NOMO-1 treated with dmso at 0.1 percent for 144 hours (cell line): ENCODE data around the gene NRP2.

ENCODE experiments used
- DNase-seq: peaks from one replicate; lab custom pipeline; 2025; ENCODE audit not compliant: unreplicated experiment; lab: John Stamatoyannopoulos, UW

The NRP2 gene

DNA sequence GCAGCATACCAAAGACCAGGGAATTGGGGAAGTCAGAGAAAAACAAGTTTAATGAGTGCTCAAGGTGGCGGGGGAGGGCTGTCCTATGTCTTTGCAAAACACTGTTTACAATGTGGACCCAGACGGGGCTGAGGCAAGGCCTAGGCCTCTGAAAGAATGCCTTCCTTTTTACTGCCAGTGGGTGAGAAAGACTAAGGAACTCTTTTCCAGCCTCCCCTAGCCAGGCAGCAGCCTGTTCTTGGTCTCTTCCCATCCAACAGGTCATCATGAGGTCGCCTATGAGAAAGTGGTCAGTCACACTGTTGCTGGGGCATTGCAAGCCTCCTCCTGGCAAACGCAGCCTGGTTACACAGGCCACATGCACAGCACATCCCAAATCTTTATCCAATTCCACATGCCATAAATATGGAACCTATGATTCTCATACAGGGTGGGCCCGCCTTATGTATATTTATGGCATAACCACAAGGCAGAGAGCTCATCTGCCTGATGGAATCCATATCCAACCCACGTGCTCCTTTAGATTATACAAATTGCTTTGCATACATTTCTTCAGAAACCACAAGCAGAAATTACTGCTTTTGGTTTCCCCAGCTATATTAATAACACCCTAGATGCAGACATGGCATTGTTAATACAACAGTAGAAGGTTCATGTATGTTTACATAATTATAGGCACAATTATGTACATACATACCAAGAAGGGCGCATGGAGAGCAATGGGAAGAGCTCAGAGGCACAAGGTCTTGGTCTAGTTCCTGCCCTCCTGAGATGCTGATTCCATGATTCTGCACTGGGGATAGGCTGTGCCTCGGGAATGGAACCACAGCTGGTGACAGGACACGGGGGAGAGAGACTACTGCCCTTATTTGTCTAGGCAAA, 48.6 kb downstream of the NRP2 start:
- DNase-seq, result no peak

DNA sequence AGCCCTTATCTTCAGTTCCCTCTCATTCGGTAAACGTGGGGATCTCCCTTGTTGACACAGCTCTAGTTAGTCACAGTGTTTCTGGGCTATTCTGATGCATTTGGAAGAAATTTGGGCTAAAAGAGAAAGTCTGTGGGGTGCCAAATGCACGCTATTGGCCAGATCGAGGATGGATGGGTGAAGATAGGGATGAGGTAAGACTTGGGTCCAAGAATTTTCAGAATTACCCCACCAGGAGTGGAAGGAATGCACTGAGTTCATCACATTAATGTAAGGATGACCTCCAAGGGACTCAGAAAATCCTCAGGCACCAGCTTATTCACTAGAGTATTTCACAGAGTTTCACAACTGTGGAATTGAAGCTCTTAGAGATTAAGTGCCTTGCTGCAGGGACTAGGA, 49.3 kb downstream of the NRP2 start:
- DNase-seq, result no peak

DNA sequence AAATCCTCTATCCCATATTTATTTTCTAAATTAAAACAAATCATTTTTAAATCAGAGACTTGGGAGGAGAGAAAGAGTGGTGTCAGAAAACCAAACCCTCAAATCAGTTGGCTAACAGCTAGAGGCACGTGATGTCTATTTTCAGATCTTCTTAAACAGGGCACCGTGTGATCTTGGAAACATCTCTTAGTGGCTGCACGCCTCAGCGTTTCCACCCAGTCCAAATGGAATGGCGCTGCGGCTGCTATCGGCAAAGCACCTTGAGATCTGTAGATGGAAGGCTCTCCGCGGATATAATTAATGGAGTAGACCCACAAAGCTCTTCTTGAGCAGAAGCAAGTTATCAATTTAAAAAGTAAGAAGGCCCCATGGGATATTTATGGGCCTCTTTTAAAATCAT, 50.0 kb downstream of the NRP2 start:
- no peak for DNase-seq

DNA sequence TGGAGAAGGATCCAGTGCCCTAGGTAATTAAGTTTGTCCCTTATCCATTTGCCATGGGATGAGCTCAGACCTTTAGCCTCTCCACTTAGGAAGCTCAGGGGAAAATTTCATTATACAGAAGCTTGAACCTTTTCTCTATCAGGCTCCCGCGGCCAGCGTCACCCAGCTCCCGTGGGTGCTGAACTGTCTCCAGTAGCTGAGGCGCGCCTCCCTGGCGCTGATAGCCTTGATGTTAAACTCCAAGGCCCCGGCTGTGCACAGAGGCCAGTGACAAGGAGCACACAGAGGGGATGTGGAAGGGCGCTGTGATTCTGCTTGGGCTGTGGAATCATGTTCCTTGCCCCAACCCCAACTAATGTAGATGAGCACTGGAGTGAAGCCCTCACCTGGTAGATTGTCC, 50.8 kb downstream of the NRP2 start:
- DNase-seq, result no peak

DNA sequence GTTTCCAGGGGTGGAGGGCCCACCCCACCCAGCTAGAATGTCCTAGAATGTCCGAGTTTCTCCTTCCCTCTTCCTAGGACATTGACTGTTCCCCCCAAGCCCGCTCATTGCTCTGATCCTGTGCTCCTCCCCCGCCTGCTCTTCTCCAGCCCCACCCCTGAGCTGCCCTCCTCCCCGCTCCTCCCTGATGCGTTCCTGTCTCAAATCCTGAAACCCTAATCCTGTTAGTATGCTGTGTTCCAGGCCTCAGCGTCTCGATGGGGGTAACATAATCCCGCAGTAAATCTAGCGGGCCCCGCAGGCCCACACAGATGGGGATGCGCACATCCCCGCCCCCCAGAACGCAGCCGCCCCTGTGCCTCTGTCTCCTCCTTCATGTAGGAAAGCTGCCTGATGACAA, 51.3 kb downstream of the NRP2 start:
- DNase-seq, result no peak

DNA sequence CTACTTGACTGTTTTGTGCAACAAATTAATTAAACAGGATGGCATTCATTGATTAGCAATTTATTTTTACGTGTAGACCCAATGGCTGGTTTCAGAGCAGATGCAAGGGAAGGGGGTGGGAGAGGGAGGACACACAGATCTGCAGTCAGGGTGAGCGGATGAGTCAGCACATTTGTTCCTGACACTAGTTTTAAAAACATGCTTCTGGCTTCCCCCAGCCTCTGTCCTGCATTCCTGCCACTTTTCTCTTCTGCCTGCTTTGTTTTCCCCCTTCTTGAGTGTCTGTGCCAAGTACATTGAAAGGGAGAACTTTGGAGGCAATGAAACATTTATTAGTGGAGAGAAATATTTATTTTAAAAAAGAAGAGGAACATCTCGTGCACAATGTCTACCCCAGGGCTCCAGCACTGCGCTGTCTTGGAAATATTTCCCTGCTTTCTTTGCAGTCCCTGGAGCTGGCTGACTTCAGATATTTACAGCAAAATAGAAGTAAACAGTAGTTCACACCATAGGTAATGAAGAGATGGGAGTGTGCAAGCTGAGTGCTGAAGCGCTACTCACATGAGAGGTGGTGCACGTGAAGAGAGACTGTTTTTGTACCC, 52.2 kb downstream of the NRP2 start:
- no peak for DNase-seq

DNA sequence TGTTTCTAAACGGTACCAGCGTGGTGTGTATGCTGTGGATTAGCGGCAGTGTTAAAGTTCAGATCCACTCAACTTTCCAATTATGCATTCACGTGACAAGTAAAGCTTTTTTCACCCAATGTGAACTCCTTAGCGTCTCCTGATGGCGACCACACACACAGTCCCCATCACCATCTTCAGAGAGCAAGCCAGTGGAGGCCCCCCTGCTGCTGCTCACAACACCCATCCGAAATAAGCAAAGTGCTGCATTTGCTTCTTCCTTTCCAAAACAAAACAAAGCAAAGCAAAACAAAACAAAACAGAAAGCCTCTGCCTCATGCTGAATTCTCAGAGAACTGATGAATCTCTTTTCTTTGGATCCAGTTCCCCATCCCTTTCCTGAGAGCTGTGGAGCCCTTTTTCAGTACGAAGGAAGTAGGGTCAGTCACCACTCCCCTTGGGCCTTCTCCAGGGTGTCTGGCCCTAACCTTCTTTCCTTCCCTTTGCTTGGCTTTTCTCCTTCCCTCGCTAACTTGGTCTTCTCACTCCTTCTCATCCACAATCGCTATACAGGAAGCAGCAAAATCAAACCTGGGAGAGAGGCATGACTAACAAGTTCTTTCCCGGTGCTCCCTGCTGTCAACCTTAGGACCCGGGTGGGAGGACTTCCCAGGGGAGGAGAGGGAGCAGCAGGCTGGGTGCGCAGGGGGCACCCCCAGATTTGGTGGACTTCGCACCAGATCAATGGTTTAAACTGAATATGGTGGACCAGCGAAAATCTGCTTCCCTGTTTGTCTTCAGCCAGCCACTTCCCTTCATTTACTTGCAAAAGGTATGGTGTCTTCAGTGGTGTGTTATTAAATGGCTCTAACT, 56.0 kb downstream of the NRP2 start:
- DNase-seq, result no peak

DNA sequence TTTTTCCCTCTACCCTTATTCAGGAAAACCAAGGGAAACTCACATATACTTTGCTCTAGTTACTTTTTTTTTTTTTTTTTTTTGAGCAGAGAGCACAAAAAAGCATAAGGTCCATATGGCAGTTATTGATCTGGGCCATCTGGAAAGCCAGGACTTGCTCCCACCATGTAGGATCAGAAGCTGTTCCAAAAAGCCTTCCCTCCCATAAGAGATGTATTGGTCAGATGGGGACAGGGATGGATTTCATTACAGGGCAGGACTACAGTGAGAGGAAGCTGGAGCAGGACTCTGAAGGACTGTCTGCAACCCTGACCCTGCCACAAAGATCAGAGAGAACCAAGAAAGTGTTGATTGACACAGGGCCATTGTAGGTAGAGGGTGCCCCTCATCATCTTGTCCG, 57.3 kb downstream of the NRP2 start:
- DNase-seq, result no peak

DNA sequence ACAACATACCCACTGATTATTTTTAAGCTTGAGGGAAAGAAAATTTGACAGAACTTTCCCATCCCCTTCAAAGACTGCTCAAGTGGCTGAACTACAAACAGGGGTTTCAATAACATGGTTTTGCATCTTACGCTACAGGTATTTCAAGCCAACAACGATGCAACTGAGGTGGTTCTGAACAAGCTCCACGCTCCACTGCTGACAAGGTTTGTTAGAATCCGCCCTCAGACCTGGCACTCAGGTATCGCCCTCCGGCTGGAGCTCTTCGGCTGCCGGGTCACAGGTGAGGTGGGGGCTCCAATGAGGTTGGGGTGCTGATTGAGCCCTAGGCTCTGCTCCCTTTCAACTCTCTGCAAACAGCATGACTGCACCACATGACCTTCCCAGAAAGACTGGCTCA, 58.1 kb downstream of the NRP2 start:
- no peak for DNase-seq

DNA sequence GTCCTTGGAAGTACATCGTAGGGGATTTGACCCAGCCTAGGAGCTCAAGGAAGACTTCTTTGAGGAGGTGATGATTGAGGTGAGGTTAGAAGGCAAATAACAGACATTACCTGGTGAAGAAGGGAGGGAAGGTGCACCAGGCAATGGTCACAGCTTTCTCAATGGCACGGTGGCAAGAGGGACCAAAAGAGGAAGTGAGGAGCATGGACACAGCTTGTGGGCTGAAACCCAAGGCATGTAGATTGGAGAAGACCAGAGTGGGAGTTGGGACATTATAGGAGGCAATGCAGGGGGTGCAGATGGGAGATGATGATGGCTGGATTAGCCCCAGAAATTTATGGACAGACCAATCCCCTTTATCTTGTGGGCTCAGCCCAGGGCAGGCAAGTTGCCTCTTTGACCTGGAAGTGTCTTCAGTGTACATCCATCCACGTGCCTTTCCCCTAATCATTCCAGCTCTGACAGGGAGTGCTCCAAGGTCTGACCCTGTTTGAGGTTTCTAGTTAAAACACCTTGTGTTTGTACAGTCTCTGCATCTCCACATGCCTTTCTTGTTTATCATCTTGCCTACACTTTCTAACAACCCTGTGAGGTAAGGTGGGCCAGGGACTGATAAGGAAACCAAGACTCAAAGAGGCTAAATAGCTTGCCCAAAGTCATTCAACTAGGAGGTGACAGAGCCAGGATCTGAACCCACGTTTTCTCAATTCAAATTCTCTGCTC, 59.1 kb downstream of the NRP2 start:
- no peak for DNase-seq

DNA sequence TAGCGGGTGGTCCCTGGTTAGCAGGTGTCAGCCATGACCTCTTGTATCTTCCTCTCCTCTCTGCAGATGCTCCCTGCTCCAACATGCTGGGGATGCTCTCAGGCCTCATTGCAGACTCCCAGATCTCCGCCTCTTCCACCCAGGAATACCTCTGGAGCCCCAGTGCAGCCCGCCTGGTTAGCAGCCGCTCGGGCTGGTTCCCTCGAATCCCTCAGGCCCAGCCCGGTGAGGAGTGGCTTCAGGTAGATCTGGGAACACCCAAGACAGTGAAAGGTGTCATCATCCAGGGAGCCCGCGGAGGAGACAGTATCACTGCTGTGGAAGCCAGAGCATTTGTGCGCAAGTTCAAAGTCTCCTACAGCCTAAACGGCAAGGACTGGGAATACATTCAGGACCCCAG, 60.8 kb downstream of the NRP2 start:
- no peak for DNase-seq

DNA sequence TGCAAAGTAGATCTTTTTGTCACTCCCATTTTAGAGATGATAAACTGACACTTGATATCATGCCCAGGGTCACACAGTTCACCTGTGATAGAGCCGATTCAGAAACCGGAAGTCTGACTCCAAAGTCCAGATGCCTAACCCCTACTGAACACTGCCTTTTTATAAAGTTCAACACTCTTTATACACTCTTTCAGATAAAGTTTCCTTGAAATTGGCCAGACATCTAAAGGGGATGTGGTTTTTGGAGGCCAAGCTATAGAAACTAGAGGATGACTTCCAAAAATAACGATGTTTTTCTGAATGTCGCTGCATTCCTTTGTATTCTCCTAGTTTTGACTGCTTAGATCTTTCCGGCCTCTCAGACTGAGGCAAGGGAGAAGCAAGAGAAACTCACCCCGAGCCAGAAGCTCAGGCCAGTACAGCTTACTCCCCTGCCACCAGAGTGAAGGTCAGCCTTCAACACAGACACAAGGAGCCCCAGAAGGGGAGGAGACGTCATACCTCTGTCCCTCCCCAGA, 61.8 kb downstream of the NRP2 start:
- DNase-seq, result no peak

DNA sequence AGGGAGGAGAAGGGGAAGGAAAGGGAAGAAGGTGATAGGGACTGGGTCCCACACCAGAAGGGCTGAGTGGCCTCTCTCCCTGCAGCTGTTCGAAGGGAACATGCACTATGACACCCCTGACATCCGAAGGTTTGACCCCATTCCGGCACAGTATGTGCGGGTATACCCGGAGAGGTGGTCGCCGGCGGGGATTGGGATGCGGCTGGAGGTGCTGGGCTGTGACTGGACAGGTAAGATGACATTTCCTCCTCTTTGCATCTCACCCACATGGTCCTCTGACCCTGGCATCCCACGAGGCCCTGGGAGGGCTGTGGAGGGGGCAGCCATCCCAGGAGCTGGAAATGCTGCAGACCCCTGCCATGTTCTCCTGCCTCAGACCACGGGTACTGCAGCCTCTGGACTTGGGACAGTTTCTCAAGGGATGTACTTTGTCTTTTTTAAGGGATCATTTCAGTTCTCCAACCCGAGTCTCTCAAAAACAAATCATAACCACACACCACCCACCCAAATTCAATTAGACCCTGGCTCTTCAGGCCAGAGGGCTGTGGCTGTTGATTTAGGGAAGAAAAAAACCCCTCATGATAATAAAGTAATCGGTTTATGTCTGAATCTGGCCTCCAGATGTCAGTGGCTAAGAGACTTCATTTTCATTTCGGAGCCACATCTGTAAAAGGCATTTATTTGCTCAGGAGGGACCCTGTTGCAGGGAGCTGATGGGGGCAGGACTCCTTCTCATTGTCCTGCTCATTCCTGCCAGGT, 63.5 kb downstream of the NRP2 start:
- DNase-seq, result no peak

DNA sequence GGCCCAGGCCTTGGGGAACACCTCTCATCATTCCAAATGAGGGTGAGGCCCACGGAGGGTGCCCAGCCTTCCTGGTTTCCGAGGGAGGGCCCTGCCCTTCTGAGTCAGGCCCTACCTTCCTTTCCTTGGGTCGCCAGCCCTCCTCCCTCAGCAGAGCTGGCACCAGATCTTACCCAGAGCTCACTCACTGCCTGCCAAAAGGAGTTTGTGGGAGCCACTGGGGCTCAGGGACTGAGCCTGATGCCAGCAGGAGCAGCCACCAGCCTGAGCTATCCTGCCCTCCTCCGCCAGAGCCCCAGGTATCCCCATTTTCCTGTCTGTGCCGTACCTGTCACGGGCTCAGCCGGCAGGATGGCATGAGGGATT, 64.1 kb downstream of the NRP2 start:
- no peak for DNase-seq

DNA sequence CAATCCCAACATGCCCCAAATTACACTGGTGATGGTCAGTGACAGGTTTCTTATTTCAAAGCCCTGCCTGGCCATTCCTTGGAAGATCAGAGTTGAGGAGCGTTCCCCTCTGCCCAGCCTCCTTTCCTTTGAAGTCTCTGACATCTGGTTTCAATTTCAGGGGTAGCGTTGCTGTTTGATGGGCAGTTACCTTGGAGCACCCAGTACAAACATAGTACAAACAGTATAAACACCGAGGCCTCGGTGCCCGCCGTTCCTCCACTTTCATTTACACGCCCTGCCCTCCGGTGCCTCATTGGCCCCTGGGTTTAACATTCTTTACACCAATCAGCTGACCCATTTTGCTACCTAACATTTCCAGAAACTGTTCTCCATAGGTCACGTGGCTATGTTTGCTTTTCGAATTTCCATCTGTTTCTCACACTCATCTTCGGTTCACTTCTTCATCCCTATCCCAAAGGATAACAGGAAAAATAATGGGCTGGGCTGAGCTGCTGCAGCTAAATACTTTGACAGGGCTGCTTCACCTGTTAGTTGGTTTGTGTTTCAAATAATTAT, 65.6 kb downstream of the NRP2 start:
- DNase-seq, result no peak

DNA sequence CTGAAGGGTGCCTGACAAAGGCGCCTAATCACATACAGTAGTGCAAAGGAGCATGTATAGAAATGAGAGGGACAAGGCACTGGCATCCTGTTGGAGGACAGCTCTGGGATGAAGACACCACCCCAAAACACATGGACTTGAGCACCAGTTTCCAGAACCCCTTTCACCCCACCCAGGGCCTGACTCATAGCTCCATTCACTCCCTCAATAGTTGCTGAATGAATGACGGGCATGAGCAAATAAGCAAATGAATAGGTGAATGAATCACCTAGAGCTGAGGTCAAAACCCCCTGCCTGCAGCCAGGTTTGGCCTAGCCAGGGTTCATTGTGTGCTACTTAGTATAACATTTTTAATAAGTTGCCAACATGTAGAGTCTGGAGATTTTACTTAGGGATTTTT, 66.3 kb downstream of the NRP2 start:
- DNase-seq, result no peak

DNA sequence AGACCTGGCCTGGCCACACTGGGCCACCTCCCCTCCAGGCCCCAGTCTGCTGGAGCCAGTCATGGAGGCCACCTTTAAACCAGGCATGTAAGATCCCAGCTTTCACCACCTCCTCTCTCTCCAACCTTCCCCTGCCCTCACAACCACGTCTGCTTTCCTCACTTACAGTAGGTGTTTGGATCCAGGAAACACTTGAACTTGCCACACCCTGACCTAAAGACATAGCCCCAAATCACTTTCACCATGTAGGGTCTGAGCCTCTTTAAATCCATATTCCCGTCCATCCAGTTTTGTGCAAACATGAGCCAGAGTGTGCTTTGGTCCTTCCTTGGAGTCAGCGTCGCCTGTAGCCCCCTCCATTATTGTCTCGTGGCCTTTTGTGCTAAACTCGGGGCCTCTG, 66.8 kb downstream of the NRP2 start:
- DNase-seq, result no peak

DNA sequence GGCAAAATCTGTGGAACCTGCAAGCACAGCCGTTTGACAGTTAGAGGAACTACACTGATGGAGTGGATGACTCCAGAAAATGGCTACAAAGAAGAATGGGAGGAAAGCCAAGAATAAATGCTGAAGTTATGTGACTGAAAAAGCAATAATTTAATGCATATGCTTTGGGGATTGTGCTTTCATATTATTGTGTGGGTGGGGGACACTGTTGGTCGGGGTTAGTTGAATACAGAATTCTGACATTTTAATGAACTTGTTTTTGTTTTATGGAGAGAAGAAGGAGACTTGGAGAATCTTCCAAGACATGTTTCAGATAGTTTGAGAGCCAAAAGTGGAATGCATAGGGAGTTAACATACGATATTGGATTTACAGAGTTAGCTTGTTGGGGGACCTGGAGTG, 68.5 kb downstream of the NRP2 start:
- DNase-seq, result no peak

DNA sequence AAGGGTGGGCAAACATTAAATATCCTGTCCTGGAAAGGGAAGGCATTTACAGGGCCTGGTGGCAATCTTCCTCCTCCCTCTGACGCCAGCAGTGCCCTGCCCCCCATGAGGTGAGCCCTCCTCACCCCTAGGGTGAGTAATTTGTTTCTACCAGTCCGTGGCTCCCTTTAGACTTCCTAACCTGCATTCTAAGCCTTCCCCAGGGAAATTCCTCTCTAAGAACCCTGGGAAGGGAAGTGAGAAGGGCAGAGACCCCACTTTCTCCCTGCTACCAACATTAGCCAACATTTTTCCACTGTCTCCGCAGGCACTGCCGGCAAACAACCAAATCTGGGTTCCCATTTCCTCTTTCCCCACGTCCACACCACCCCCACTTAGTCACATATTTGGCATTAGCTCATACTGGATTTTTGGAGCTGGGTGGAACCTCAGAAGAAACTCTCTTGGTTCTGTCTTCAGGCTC, 69.3 kb downstream of the NRP2 start:
- no peak for DNase-seq

DNA sequence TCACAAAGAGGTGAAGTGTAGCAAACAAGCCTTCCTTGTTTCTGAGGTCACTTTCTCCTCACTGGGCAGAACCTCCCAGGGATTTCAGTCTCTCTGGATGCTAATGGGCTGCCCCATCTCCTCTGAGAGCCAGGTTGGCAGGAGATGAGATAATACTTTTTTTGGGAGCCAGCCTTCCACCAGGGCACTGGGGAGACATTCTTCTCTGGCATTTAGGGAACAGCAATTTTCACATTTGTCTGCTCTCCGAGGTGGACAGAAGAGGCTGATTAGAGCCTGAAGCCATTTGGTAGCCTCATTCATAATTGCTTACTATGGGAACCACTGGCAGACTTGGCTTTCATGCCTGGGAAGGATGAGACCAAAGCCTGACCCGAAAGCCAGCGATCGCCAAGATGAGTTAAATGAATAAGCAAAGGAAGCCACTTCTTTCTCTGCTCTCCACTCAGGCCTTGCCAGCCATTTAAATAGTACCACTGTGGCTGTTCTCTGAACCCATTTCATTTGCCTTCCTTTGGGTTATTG, 70.1 kb downstream of the NRP2 start:
- no peak for DNase-seq
